Measurements from ENCODE around the gene GRIN2A.

The GRIN2A gene

DNA sequence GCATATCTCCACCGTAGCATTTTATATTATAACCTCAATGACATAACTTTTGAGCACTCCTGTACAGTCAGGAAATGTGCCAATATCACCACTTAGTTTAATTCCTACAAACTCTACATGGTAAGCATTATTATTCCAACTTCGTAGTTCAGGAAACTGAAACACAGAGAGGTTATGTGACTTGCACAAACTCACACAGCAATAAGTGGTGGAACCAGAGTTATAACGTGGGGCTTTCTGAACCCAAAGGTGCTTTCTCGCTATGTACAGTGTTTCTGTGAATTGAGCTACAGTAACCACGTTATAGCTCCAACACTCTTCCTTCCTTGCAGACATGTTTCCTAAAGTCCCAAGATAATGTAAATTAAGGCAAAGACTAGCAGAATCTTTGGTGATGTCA lies 330.2 kb downstream of the GRIN2A start:
- DNase-seq (ENCODE audit: low spot score) = no peak

DNA sequence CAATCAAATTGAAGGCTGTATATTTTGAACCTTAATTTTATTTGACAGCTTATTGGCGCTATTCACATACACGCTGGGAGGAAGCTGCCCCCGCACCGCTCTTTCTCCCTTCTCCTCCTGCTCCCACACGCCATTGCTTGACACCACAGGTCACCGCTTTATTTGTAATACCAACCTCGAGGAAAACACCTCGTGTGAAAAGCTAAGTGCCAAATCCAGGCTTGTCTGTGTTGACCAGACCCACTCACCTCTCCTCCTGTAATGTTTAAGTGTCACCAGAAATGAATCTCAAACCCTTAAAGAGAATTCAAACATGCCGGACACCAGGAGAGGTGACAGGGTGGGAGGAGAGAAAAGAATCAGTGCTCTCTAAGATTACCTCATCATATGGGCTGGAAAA lies 331.4 kb downstream of the GRIN2A start:
- no peak for DNase-seq (ENCODE audit: low spot score)

GRCh38 chr16:9849697-9850245 lies 332.5 kb downstream of the GRIN2A start:
- DNase-seq (ENCODE audit: low spot score) = no peak

DNA sequence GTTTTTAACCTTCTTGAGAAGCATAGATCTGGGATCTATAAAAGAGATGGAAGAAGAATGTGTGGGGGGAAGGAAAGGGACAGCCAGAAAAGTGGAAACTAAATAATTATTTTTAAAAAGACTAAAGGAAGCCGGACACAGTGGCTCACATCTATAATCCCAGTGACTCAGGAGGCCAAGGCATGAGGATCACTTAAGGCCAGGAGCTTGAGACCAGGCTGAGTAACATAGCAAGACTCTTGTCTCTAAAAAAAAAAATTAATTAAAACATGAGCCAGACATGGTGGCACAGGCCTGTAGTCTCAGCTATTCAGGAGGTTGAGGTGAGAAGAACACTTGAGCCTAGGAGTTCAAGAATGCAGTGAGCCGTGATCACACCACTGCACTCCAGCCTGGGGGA lies 335.1 kb downstream of the GRIN2A start:
- DNase-seq (ENCODE audit: low spot score) = no peak

GRCh38 chr16:9846362-9847099 lies 335.7 kb downstream of the GRIN2A start:
- no peak for DNase-seq (ENCODE audit: low spot score)

DNA sequence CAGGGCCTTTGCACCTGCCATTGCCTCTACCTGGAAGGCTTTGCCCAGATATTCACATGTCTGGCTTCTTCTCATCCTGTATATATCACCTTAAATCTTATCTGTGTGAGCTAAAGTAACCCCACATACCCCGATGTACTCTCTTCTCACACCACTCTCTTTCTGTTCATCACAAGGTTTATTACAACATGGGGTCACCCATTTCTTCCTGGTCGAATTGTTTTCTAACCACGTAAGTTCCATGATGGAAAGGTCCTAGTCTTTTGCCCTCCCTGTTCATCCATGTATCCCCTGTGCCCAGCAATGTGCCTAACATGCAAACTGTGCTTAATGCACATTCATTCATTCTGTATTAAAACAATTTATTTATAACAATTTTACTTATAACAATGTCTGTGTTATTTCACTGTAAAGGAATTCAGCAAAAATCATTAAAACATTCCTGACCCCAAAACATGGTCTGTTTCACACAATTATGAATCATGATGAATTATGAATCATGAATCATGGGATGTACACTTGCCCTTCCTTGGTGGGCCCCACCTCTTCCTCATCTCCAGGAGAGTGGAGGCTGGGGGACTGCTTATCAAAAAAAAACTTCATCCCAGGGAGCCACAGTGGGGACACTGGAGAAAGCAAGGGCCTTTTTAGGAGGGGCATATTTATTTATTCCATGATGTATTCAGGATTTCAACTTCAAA lies 336.4 kb downstream of the GRIN2A start:
- DNase-seq (ENCODE audit: low spot score) = peak; percentile 72

DNA sequence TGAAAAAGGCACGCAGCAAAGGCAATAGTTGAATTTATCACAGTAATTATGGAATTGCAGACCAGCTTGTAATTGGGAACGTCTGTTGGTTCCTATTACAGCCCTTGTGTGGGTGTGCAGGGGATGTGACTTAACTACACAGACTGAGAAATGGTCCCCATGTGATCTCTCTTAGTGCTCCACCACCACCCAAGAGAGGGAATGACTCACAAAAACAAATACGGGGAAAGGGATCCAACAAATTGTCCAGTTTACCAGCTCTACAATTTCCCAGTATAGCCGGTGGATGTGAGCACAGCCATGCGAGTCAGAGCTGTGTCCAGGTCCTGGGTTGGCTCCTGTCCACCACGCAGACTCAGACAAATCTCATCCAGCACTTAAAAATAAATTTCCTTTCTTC lies 337.9 kb downstream of the GRIN2A start:
- DNase-seq (ENCODE audit: low spot score) = peak; percentile 34

DNA sequence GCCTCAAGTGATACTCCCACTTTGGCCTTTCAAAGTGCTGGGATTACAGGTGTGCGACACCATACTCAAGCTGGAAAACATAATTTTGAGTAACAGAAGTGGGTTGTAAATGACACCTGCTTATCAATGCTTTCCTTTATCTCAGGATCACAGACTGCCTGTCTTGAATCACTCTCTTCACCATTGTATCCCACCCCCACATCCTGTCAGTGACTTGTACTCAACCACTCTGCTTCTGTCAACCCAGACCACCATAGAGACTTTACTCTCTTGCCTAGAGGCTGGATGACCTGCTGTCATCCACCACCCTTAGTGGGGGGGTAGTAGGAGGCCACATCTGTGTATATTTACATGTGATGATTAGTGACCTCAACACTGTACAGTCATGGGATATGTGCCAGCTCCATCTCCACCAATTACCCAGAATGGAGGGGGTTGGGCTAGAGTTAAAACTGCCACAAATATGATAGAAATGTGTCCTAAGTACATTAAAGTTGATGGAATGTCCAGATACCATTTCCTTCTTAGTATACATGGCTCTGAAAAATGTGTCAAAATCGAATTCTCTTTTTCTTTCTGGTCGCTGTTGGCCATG lies 338.7 kb downstream of the GRIN2A start:
- DNase-seq (ENCODE audit: low spot score) = no peak

DNA sequence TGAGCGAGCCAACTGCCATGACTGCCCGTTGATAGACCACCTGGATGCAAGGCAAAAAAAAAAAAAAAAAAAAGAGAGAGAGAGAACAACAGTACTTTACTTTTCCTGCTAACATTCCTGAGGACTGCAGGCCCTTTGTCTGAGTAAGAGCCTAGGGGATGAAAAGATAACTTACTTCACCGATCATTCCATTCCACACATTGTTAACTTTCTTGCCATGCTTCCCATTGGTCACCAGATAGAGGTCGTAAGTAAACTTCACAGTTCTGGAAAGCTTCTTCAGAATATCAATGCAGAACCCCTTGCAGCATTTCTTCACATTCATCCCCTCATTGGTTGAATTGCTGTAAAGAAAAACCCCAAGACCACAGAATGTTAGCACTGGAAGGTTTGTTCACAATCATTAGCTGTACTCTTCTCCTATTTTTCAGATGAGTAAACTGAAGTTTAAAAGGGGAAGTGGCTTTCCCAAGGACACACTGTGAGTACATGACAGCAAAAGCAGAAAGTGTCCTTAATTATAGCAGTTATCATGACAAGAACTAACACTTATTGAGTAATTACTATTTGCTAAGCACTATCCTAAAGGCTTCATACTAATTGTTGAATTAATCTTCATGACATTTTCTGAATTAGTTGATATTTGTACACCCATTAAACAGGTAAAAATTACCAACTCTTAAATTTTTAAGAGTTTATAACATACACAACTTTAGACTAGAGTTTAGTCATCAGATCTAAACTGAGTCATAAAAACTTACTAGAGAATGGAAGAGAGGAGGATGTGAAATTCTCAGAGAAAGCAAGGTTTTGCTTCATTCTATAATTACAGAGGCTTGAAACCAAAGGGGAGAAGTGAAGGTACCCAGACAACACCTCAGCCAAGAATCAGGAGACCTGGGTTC lies 341.2 kb downstream of the GRIN2A start:
- DNase-seq (ENCODE audit: low spot score) = no peak

- DNase-seq (ENCODE audit: low spot score) = peak; percentile 89
Measured at GRCh38 chr16:9837481-9837880, 344.7 kb downstream of the GRIN2A start.

DNA sequence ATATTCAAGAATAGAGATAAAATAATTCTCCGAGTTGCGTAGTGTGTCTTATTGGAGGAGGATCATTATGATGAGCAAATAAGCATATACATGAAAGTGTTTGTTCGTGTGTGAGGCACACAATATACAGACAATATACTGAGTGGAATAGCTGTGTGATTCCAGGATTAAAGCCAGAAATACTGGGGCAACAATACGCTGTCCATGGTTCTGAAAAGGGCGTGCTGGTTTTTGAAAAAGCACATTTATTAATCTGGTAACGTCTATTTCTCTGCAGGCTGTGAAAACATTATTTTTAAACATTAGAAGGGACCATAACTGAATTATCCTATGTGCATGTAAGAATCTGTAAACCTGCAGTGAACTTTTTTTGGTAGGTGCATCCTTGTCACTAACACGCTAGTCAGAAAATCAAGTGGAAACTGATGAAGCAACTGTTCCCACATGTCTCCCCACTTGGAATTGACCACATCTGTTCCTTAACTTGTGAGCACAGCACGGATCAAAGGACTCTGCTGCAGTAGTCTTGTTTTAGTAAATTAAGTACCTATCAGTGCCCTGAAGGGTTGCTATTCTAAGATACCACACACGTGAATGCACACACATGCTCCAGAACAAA lies 346.0 kb downstream of the GRIN2A start:
- peak; percentile 50 for DNase-seq (ENCODE audit: low spot score)

- DNase-seq (ENCODE audit: low spot score) = no peak
Measured at GRCh38 chr16:9827062-9827752, 355.0 kb downstream of the GRIN2A start.

DNA sequence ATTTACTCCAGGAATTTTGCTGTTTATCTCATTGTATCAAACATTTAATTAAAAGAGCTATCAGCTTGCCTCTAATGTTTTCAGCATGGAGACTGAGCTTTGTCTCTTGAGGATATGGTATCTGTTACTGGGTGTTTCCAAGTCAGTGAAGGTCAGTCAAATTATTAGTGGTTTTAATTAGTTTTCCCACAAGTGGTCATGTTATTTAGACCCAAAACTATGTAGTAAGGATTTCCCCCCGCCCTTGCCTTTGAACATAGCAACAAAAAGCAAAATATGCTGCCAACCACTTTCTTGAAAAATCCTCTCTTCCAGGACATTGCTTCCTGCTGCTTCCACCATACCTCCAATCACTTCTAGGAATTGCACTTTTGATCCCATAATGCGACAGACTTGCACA lies 355.6 kb downstream of the GRIN2A start:
- no peak for DNase-seq (ENCODE audit: low spot score)

- no peak for DNase-seq (ENCODE audit: low spot score)
Measured at GRCh38 chr16:9824200-9825068, 357.8 kb downstream of the GRIN2A start.

GRCh38 chr16:9823510-9823909 lies 358.7 kb downstream of the GRIN2A start:
- no peak for DNase-seq (ENCODE audit: low spot score)

- DNase-seq (ENCODE audit: low spot score) = no peak
Measured at GRCh38 chr16:9821970-9822369, 360.3 kb downstream of the GRIN2A start.

- no peak for DNase-seq (ENCODE audit: low spot score)
Measured at GRCh38 chr16:9821331-9821730, 360.9 kb downstream of the GRIN2A start.

- DNase-seq (ENCODE audit: low spot score) = no peak
Measured at GRCh38 chr16:9820476-9821246, 361.6 kb downstream of the GRIN2A start.

- no peak for DNase-seq (ENCODE audit: low spot score)
Measured at GRCh38 chr16:9818702-9819101, 363.5 kb downstream of the GRIN2A start.
